ENCODE measurements around the gene TLR9.
"Not testable (repeated sequence)": the region's sequence is repeated elsewhere in the genome, so short reads cannot be mapped to it uniquely, and the experiment has no call there.

Gene TLR9

GRCh38 chr3:52191663-52192062, 33.8 kb downstream of the TLR9 start:
- no peak for DNase-seq

GRCh38 chr3:52190294-52191074, 35.0 kb downstream of the TLR9 start:
- DNase-seq = no peak

- DNase-seq = no peak
Measured at GRCh38 chr3:52188556-52188955, 36.9 kb downstream of the TLR9 start.

- no peak for DNase-seq
Measured at GRCh38 chr3:52186729-52187128, 38.7 kb downstream of the TLR9 start.

- DNase-seq = no peak
Measured at GRCh38 chr3:52185837-52186236, 39.6 kb downstream of the TLR9 start.

GRCh38 chr3:52185311-52185710, 40.1 kb downstream of the TLR9 start:
- DNase-seq = no peak

GRCh38 chr3:52184690-52185089, 40.8 kb downstream of the TLR9 start:
- no peak for DNase-seq

GRCh38 chr3:52183786-52184445, 41.5 kb downstream of the TLR9 start:
- DNase-seq = no peak

- no peak for DNase-seq
Measured at GRCh38 chr3:52182691-52183090, 42.8 kb downstream of the TLR9 start.

GRCh38 chr3:52182196-52182595, 43.2 kb downstream of the TLR9 start:
- DNase-seq = no peak

GRCh38 chr3:52181543-52181942, 43.9 kb downstream of the TLR9 start:
- DNase-seq = no peak

- DNase-seq = no peak
Measured at GRCh38 chr3:52178537-52178936, 46.9 kb downstream of the TLR9 start.

GRCh38 chr3:52178126-52178525, 47.3 kb downstream of the TLR9 start:
- not testable (repeated sequence) for DNase-seq

- no peak for DNase-seq
Measured at GRCh38 chr3:52177701-52178042, 47.8 kb downstream of the TLR9 start.

- DNase-seq = no peak
Measured at GRCh38 chr3:52176951-52177700, 48.3 kb downstream of the TLR9 start.

GRCh38 chr3:52176180-52176752, 49.2 kb downstream of the TLR9 start:
- no peak for DNase-seq

- no peak for DNase-seq
Measured at GRCh38 chr3:52175416-52176179, 49.8 kb downstream of the TLR9 start.

- no peak for DNase-seq
Measured at GRCh38 chr3:52174896-52175295, 50.5 kb downstream of the TLR9 start.

- DNase-seq = no peak
Measured at GRCh38 chr3:52173101-52173500, 52.3 kb downstream of the TLR9 start.

- no peak for DNase-seq
Measured at GRCh38 chr3:52172262-52172757, 53.1 kb downstream of the TLR9 start.

- DNase-seq = no peak
Measured at GRCh38 chr3:52171514-52172261, 53.8 kb downstream of the TLR9 start.
